ENCODE results near the gene RNF135. TPM values are rescaled to one million over a fixed set of nuclear protein-coding genes. Genes with fewer than 3 reads are reported as not detected.

Gene RNF135
- total RNA-seq, 4 donors from 2014 or later: 4.4 to 9.3 (median 6.5) TPM

DNA sequence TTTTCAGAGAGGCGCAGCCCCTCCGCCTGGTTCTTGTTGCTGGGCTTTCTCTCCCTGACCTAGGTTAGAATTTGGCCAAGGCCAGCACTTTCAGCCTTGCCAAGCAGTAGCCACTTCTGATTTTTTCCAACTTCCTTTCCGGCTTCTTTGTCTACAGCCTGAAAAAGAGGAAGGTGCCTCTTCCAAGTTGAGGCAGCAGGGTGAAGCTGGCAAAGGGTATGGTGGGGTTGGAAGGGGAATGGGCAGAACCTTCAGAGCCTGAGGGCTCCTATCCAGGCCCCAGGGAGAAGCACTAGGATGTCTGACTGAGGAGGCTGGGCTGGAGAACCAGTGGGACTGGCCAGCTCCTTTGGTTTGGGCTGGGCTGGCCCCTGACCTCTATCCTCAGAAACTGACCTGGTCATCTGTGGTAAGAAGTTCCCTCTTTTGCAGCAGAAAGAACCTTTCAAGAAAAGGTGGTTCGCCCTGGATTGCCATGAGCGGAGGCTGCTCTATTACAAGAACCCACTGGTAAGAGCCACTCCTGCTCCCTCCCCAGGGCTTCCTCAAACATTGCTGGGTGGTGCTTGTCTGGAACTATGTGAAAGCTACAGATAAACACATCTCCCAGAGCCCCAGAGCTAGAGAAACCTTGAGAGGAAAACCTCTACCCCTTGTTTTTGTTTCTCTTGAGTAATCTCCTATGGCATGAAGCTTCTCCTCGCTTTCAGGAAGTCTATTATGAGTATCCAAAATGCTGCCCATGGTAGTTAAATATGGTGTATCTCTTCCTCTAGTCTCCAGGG, 16.6 kb upstream of the RNF135 start:
- TF ChIP-seq POLR2A (IDR thresholded peaks at IDR 0.05): no peak
- TF ChIP-seq, protein P1, sequence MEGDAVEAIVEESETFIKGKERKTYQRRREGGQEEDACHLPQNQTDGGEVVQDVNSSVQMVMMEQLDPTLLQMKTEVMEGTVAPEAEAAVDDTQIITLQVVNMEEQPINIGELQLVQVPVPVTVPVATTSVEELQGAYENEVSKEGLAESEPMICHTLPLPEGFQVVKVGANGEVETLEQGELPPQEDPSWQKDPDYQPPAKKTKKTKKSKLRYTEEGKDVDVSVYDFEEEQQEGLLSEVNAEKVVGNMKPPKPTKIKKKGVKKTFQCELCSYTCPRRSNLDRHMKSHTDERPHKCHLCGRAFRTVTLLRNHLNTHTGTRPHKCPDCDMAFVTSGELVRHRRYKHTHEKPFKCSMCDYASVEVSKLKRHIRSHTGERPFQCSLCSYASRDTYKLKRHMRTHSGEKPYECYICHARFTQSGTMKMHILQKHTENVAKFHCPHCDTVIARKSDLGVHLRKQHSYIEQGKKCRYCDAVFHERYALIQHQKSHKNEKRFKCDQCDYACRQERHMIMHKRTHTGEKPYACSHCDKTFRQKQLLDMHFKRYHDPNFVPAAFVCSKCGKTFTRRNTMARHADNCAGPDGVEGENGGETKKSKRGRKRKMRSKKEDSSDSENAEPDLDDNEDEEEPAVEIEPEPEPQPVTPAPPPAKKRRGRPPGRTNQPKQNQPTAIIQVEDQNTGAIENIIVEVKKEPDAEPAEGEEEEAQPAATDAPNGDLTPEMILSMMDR (IDR thresholded peaks at IDR 0.05 in 4 of 5, conservative IDR thresholded peaks at IDR 0.05 in 1 of 5): no peak
- ATAC-seq (no peak), DNase-seq (no peak)
- peak overlapping the region in 2 of 4 donors; percentile 12 to 31 for H3K27ac ChIP-seq
- H3K27me3 ChIP-seq: no peaks in the 10 kb centered on the region
- H3K9me3 ChIP-seq: no peaks in the 10 kb centered on the region
- H3K4me3 ChIP-seq: no peak overlapping the region
- H3K36me3 ChIP-seq: no peaks in the 10 kb centered on the region
- intact Hi-C loops (cut with DNase I; ENCODE audit: low total_unique reads): no loop called here
- in situ Hi-C loops (cut with MboI; ENCODE audit: low sequenced_read_pairs in 4 of 4): no loop called here
- H3K4me1 ChIP-seq: peaks cover 0 to 5% of the 10 kb centered on the region in 2 donors

- Histone ChIP-seq H3K9me3 (no peaks in the 10 kb centered on the region), H3K27ac (peak overlapping the region in 3 of 4 donors; percentile 42 to 57 (median 49)), H3K27me3 (no peaks in the 10 kb centered on the region), H3K4me3 (no peak overlapping the region), H3K4me1 (peaks cover 0 to 5% of the 10 kb centered on the region in 2 donors), H3K36me3 (no peaks in the 10 kb centered on the region)
- in situ Hi-C loops (cut with MboI; ENCODE audit: low sequenced_read_pairs in 4 of 4) (no loop called here), intact Hi-C loops (cut with DNase I; ENCODE audit: low total_unique reads) (no loop called here)
- DNase-seq (no peak), ATAC-seq (no peak)
- TF ChIP-seq, protein P1 (IDR thresholded peaks at IDR 0.05 in 4 of 5, conservative IDR thresholded peaks at IDR 0.05 in 1 of 5): no peak
- TF ChIP-seq POLR2A (IDR thresholded peaks at IDR 0.05): no peak
Observed at GRCh38 chr17:30956764-30957374, 14.0 kb upstream of the RNF135 start.

GRCh38 chr17:30957741-30958140, 13.1 kb upstream of the RNF135 start:
- Histone ChIP-seq H3K36me3 (no peaks in the 10 kb centered on the region), H3K27ac (no peak overlapping the region), H3K27me3 (no peaks in the 10 kb centered on the region), H3K4me3 (no peak overlapping the region), H3K4me1 (peaks cover 0 to 5% of the 10 kb centered on the region in 2 donors), H3K9me3 (no peaks in the 10 kb centered on the region)
- no peak for ATAC-seq
- intact Hi-C loops (cut with DNase I; ENCODE audit: low total_unique reads): no loop called here
- in situ Hi-C loops (cut with MboI; ENCODE audit: low sequenced_read_pairs in 4 of 4): no loop called here
- no peak for DNase-seq
- TF ChIP-seq POLR2A (IDR thresholded peaks at IDR 0.05): no peak
- TF ChIP-seq, protein P1 (IDR thresholded peaks at IDR 0.05 in 4 of 5, conservative IDR thresholded peaks at IDR 0.05 in 1 of 5): no peak

DNA sequence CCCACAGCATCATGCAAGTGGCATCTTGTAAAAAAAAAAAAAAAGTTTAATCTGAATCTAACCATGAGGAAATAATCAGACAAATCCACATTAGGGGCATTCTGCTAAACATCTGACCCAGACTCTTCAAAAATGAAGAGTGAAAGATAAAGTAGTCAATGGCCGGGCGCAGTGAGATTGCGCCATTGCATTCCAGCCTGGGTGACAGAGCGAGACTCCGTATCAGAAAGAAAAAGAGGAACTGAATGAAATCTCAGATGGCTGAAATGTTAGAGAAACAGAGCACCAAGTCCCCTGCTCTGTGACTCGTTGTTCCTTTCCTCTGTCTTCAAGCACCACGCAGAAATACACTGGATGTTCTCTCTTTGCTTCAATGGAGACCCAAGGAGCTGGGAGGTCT, 12.7 kb upstream of the RNF135 start:
- no peak for TF ChIP-seq POLR2A (IDR thresholded peaks at IDR 0.05)
- TF ChIP-seq, protein P1 (IDR thresholded peaks at IDR 0.05 in 4 of 5, conservative IDR thresholded peaks at IDR 0.05 in 1 of 5): no peak
- no peak for DNase-seq
- ATAC-seq: no peak
- no peaks in the 10 kb centered on the region for H3K27me3 ChIP-seq
- H3K4me3 ChIP-seq: no peak overlapping the region
- peaks cover 0 to 5% of the 10 kb centered on the region in 2 donors for H3K4me1 ChIP-seq
- in situ Hi-C loops (cut with MboI; ENCODE audit: low sequenced_read_pairs in 4 of 4): no loop called here
- H3K9me3 ChIP-seq: no peaks in the 10 kb centered on the region
- no peaks in the 10 kb centered on the region for H3K36me3 ChIP-seq
- H3K27ac ChIP-seq: peak overlapping the region in 1 of 4 donors; percentile 38
- intact Hi-C loops (cut with DNase I; ENCODE audit: low total_unique reads): no loop called here

Data from gastrocnemius medialis (tissue), 4 donors.